ENCODE results near the gene ADGRB3.

GRCh38 chr6:68716620-68717019 lies 81.5 kb downstream of the ADGRB3 start:
- TF ChIP-seq CTCF (conservative IDR thresholded peaks at IDR 0.05; ENCODE audit: low read depth, low read length) (no peak), EZH2 (IDR thresholded peaks at IDR 0.05; ENCODE audit: borderline replicate concordance, low read depth, low read length, poor library complexity, severe bottlenecking) (no peak)

Data from A673 (cell line).